ENCODE measurements around the gene MMP27.
A peak's percentile ranks its signal among the peaks of the same experiment; 100 is the strongest.
"Not testable (repeated sequence)": the region's sequence is repeated elsewhere in the genome, so short reads cannot be mapped to it uniquely, and the experiment has no call there.

The MMP27 gene, protein sequence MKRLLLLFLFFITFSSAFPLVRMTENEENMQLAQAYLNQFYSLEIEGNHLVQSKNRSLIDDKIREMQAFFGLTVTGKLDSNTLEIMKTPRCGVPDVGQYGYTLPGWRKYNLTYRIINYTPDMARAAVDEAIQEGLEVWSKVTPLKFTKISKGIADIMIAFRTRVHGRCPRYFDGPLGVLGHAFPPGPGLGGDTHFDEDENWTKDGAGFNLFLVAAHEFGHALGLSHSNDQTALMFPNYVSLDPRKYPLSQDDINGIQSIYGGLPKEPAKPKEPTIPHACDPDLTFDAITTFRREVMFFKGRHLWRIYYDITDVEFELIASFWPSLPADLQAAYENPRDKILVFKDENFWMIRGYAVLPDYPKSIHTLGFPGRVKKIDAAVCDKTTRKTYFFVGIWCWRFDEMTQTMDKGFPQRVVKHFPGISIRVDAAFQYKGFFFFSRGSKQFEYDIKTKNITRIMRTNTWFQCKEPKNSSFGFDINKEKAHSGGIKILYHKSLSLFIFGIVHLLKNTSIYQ

DNA sequence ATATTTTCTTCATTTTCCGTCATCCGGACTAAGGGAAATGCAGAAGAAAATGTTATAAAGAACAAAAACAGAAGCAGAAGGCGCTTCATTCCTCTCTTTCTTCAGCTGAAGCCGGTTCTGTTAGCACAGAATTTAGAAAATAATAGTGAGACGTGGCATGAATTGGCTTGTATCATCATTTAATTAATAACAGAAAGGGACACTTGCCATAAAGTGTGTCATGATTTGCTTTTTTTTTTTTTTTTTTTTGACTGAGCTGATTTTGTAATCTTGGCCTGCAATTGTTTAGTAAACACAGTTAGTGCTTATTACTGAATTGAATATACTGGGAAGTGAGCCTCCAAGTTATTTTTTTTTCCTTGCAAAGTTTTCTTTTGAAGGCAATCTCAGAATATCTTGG lies at the start of gene MMP27:
Gene MMP27 (minus strand): TSS at position 144 of the 400 bp plus-strand sequence. CDS start 55 bp downstream, at position 89.
- no peak for DNase-seq (ENCODE audit: low read depth)

DNA sequence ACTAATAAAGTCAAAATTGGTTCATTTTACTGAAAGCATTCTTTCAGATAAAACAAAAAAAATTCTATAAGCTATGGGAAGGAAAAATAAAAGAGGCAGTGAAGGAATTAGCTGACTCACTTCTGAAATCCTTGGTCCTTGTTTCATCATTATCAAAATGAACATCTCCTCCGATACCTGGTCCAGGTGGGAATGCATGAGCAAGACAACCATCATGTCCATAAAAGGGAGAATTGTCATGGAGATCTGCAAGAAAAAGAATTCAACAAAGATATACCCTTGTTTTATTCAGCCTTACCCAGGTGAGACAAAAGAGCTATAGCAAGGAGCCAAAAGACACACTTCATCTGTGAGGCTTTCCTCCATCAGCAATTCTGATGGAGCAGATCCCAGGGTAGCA lies 47.7 kb upstream of the MMP27 start:
- no peak for DNase-seq (ENCODE audit: low read depth)

DNA sequence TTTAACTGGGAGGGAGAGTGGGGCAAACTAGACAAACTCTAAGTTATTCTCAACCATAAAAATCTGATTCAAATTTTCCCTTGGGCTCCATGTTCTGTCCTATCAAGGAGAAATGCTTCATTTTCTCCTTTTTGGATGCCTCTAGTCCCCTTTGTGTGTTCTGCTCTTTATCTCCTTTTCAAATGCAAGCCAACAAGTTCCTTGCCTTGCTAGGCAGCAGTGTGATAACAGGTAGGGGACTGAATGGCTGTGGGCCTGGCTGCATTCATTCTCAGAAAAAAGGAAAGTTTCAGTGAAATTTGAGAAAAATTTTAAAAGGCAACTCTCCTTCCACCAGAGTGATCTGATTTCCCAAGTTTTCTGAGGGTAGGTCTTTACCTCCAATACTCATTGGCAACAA lies 46.1 kb upstream of the MMP27 start:
- DNase-seq (ENCODE audit: low read depth), result no peak

DNA sequence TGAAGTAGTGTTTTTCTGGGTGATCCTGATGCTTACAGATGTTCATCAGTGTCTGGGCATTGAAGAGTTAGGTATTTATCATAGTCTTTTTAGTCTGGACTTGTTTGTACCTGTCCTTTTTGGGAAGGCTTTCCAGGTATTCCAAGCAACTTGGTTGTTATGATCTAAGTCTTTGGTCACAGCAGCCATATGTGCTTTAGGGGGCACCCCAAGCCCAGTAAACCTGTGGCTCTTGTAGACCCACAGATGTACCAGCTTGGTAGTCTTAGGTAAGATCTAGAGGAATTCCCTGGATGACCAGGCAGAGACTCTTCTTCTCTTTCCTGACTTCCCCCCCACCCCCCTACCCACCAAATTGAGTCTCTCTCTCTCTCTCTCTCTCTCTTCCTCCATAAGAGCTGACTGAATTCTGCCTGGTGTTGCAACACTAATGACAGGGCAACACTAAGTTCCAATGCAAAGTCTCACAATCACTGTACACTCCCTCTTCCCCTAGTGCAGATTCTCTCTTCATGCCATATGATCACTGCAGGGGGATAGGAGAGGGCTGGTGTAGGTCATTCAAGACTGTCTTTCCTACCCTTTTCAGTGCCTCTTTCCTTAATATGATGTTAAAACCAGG lies 43.6 kb upstream of the MMP27 start:
- DNase-seq (ENCODE audit: low read depth), result no peak

DNA sequence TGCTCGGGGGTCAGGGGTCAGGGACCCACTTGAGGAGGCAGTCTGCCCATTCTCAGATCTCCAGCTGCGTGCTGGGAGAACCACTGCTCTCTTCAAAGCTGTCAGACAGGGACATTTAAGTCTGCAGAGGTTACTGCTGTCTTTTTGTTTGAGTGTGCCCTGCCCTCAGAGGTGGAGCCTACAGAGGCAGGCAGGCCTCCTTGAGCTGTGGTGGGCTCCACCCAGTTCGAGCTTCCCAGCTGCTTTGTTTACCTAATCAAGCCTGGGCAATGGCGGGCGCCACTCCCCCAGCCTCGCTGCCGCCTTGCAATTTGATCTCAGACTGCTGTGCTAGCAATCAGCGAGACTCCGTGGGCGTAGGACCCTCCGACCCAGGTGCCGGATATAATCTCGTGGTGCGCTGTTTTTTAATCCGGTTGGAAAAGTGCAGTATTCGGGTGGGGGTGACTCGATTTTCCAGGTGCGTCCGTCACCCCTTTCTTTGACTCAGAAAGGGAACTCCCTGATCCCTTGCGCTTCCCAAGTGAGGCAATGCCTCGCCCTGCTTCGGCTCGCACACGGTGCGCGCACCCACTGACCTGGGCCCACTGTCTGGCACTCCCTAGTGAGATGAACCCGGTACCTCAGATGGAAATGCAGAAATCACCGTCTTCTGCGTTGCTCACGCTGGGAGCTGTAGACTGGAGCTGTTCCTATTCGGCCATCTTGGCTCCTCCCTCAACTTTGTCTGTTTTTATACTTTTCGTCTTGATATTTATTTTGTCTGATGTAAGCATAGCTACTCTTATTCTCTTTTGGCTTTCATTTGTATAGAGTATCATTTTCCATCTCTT lies 41.4 kb upstream of the MMP27 start:
- DNase-seq (ENCODE audit: low read depth), result not testable (repeated sequence)

DNA sequence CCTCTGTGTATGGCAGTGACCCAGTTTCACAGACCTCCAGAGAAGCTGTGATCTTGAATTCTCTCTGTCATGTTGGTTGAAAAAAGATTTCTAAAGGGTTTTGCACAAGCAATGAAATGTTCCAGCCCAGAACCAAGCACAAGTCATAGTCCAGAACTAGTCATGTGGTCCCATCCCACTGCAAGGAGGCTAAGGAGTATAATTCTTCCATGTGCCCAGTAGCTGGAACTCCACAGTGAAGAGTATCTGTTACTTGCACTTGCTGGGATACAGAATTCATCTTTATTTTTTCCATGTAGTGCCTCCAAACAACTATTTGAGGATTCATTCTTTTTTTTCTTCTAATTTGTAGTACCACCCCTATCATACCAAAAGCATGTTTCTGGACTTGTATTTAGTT lies 29.1 kb upstream of the MMP27 start:
- peak; percentile 37 for DNase-seq (ENCODE audit: low read depth)

DNA sequence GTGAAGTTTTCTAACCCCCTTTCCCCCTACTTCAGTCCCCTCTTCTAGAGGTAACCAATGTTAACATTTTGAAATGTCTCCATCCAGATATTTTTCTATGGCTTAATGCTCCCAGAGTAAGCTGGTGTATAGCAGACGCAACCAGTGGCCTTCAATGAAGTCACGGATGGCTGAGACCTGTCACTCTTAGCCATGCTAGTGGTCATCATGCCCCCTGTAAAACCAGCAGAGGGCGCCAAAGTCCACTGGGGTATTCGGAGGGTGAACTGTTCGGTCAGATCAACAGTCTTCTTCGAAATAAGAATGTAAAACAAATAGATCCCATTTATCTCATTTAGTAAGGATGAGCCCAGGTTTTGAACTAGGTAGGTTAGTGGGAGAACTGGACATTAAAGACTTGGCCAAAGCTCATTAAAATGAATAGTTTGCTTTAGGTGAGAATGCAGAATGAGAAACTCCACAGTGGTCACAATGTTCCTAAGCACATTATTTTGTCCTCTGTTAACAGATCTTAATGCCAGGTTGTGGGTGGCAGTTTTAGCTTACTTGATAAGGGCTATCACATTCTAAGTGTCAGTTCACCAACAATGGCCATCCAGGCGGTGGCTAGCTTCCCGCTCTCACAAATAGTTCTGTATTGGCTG lies 27.8 kb upstream of the MMP27 start:
- DNase-seq (ENCODE audit: low read depth), result peak; percentile 73

DNA sequence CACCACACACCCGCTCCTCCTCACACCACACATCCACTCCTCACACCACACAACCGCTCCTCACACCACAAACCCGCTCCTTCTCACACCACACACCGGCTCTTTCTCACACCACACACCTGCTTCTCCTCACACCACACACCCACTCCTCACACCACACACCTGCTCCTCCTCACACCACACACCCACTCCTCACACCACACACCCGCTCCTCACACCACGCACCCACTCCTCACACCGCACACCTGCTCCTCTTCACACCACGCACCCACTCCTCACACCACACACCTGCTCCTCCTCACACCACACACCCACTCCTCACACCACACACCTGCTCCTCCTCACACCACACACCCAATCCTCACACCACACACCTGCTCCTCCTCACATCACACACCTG lies 25.4 kb upstream of the MMP27 start:
- DNase-seq (ENCODE audit: low read depth), result not testable (repeated sequence)

DNA sequence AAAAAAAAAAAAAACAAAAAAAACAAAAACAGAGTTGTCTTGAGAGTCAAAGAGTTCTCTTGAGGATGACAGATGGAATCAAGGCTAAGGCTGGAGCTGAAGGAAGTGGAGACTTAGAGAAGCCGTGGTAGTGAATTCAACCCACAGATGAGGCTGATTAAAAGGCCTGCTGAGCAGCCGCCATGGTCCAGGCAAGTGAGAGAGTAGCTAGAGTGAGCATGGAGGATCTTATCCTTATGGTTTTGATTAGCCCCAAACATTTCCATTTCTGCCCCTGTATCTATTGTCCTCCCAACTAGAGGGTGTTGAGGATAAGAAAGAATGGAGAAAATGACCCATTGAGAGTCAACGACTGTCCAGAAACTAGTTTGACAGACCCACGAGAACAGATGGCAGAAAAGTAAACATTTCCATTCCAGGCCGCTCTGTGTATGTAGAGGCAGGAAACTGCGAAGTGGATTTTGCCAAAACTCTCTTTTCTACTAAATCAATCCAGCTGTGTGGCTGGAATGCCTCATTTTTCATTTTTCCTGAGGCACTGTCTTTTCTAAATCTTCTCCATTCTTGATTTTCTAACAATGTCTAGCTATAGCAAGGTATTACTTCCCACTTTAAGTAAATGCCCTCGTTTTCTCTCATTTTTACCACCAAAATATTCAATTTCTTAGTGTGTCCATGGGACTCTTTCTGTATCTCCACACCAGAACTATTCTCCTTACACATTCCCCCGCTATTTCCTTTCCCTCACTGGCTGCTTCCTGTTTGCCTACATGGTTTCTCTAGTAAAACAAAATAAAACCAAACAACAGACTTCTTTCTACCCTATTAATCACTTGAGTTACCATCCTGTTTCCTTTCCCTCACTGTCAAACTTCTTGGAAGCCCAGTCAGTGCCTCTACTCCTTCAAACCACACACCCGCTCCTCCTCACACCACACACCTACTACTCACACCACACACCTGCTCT lies 24.6 kb upstream of the MMP27 start:
- DNase-seq (ENCODE audit: low read depth), result peak; percentile 57

DNA sequence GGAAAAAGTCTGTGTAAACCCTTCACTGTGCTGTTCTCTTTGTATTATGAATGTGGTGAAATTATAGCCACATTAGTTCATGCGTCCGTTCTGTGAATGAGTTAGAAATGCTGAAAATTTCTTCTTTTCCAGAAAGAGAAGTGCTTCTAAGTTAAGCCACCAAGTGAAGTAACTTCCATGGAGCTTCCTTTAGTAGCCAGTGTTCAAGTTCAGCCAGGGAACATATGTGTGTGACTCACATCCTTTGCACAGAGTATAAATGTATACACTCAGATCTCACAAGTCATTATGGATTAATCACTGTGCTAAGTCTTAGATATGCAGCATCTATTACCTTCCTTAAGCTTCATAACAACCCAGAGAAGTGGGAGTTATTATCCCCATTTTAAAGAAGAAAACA lies 22.3 kb upstream of the MMP27 start:
- peak; percentile 93 for DNase-seq (ENCODE audit: low read depth)

DNA sequence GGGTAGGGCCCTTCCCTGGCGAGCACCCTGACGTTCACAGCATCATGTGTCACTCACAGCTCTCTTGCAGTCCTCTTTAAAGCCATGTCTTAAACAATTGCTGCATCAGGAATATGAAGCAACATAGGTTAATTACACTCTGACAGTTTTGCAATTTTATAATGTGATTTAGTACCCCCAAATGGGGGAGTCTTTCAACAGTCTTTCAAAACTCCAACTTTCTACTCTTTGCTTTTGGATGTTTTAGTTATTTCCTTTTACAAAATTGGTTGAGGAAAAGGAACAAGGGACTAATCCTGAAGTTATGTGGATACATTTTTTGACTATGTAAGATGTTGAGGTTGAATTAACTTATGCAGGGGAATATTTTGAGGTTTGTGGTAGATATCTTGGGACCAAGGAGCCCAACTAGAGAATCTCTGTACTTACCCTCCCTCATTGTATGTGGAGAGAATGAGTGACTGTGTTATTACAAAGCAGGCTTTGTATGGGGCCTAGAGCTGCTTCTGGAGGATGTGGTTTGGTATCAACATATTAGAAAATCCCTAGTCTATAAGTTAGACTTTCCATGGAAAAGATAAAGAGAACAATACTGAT lies 19.4 kb upstream of the MMP27 start, which contains the start of gene MMP8:
Gene MMP8 (minus strand): TSS at position 51 of the 597 bp plus-strand sequence. CDS start 99 bp downstream, outside the sequence.
- peak; percentile 44 for DNase-seq (ENCODE audit: low read depth)

DNA sequence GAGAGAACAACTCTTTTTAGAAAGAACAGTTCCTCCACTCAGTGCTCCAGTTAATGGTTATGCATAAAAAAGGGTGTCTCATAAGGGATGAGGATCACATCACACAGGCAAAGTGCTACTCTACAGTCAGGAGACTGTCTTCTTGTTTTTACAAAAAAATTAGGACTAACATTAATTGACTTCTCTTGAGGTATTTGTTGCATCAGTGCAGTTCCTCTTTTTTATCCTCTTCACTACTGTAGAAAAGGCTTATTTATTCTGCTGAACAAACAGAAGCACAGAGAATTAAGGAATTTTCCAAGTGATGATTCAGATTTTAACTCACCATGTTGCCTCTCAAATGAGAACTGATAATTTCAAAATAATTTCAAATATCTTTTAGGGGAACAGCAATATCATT lies 17.3 kb upstream of the MMP27 start:
- no peak for DNase-seq (ENCODE audit: low read depth)

DNA sequence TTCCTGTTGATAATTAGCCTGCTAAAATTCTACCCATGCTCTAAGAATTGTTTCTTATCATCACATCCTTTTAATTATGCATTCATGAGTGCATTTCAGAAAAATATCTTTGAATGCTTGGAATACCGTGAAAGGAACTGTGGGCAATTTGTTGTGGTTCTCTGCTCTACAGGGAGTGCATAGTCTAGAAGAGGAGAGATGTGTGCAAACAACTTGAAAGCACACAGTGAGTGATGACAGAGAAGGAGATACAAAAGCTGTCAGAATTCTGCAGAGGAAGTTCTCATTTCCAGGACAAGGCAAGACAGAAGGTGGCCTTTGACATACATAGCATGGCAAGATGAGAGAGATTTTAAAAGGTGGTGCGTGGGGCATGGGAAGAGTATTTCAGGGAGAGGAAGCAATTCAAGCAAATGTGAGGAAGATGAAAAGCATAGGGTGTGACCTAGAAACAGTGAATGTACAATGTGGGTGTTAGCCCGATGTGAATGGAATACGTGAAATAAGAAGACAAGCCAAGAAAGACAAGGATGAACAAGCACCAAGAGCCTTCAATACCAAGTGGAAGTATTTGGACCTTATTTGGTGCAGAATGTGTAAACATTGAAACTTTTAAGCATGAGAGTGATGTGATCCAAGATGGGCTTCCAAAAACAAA lies 14.2 kb upstream of the MMP27 start:
- DNase-seq (ENCODE audit: low read depth), result no peak

DNA sequence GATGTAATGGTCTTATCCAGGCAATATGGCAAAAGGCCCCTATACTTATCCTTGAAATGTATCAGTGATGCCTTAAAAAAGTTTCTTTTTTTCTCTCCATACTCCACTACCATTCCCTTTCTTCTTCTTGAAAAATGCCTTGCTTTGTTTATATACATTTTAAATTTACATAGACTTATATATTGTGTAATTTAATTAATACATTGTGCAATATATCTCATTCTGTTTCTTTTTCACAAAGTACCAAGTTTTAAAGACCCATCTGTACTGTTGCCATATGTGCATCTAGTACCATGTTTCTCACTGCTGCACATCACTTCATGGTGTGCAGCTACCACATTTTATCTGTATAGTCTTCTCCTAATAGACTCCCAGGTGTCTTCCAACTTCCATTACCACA lies 11.7 kb upstream of the MMP27 start:
- DNase-seq (ENCODE audit: low read depth), result no peak

DNA sequence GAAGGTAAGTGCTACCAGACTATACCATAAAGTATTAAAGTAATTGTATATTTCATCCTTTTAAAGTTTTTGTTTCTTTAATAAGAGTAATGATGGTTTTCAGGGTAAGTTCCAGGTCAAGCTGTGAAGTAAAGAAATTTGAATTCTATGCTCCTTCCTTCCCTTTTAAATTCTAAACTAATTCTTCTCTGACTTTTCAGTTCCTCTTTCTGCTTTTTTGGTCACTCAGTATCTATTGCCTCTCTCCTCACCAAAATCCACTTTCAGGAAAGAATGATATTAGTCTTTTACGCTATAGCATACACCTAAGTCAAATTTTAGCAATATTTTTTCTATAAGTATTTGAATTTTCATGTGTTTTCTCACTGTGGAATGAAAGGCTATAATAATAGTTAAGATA lies 11.0 kb upstream of the MMP27 start:
- no peak for DNase-seq (ENCODE audit: low read depth)

DNA sequence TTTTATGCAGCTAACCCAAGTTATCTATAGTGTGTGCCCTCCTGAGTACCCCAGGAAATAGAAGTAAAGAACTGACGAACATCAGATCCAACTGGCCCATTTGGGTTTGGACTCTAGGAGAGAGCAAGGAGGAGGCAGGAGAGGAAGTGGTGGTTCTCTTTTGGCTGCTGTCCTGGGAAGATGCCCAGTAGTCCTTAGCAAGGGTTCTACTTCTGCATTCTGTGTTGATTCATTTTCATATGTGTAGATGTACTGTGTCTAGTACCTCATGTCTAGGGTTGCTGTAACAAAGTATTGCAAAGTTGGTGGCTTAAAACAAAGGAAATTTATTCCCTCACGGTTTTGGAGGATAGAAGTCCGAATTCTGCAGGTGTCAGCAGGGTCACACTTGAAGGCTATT lies 6.6 kb upstream of the MMP27 start:
- DNase-seq (ENCODE audit: low read depth), result no peak

DNA sequence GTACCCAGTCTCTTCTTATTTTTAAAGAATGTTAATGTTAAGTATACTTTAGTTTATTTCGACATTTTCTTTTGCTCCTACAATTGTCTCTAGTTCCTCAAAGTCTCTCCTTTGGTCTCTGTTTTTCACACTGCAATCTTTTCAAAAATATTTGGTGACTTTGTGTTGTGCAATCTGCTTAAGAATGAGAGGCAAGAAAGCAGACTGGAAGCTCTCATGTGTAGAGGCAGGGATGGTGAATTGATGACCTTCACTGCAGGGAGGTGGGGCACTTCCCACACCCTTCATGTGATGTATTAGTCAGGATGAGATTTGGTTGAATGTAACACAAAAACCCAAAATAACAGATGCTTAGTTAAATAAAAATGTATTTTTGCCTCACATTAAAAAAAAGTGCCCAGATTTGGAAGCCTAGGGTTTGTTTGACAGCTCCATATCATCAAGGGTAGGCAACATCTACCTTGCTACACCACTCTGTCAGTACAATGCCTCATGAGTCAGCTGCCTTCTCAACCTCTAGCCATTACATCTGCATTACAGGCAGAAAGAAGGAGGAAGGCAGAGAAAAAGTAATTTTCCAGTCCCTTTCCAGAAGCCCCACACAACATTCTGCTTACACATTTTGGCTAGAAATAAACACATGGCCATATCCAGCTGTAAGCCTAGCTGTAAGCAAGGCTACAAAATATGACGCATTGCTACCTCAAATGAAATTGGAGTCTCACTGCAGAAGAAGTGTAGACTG lies 3.8 kb upstream of the MMP27 start:
- no peak for DNase-seq (ENCODE audit: low read depth)

DNA sequence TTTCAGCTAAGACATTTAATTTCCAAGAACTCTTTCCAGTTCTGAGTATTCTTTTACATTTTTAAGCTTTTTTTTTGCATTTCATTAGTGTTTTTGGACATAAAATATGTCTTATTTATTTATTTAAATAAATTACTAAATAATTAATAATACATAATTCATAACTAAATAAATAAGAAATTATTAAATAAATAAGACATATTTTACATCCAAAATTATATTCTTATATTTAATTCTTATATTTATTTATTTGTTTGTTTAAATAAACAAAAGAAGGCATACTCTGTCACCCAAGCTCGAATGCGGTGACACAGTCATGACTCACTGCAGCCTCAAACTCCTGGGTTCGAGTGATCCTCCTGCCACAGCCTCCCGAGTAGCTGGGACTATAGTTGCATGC lies 3.1 kb upstream of the MMP27 start:
- no peak for DNase-seq (ENCODE audit: low read depth)

DNA sequence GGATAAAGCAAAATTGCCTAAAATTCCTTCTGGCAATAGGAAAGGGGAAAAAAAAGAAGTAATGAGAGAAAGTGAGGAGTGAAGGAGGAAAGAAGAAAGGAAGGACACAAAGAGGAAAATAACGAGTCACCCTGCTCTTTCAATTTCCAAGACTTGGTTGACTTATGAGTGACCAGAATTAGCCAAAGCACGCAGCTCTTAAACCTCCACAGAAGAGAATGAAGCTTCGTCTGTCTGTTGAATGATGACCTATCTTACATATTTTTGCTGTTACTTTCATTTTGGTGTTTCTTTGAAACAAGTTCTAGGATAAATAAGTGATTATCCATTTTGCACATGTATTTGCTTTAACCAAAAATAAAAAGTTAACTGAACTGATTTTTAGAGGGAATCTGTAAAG lies 728 bp downstream of the MMP27 start:
- DNase-seq (ENCODE audit: low read depth), result no peak
